ENCODE data around the gene TBC1D5. TPM values are rescaled to one million over a fixed set of nuclear protein-coding genes. Genes with fewer than 3 reads are reported as not detected.

TBC1D5 gene
- total RNA-seq, 1 donor from 2014 or later = 108 TPM

- no peak overlapping the region for H3K27ac ChIP-seq
- no peaks in the 10 kb centered on the region for H4K20me1 ChIP-seq (ENCODE audit: low read depth)
- no peaks in the 10 kb centered on the region for H3K9me3 ChIP-seq (ENCODE audit: low read depth)
- no peak overlapping the region for H3K4me2 ChIP-seq
- no peaks in the 10 kb centered on the region for H3F3A ChIP-seq (ENCODE audit: low read depth)
- no peaks in the 10 kb centered on the region for H3K36me3 Mint-ChIP-seq
- no peaks in the 10 kb centered on the region for H3K36me3 ChIP-seq
- no peak overlapping the region for H3K4me3 Mint-ChIP-seq
- no peak overlapping the region for H3K9ac ChIP-seq
- no peak overlapping the region for H3K4me3 ChIP-seq
- no peak for DNase-seq (ENCODE audit: low spot score)
- no peaks in the 10 kb centered on the region for H3K27me3 Mint-ChIP-seq (ENCODE audit: insufficient read depth, low read depth)
- no peaks in the 10 kb centered on the region for H3K79me2 ChIP-seq (ENCODE audit: low read depth)
- no peaks in the 10 kb centered on the region for H3K27me3 ChIP-seq
- no peaks in the 10 kb centered on the region for H3K4me1 ChIP-seq
- no peaks in the 10 kb centered on the region for H3K4me1 Mint-ChIP-seq
- H3K9me3 Mint-ChIP-seq = no peaks in the 10 kb centered on the region
- TF ChIP-seq EZH2 (IDR thresholded peaks at IDR 0.05) (no peak), EZH2phosphoT487 (IDR thresholded peaks at IDR 0.05) (no peak)
- TF ChIP-seq, protein P1, sequence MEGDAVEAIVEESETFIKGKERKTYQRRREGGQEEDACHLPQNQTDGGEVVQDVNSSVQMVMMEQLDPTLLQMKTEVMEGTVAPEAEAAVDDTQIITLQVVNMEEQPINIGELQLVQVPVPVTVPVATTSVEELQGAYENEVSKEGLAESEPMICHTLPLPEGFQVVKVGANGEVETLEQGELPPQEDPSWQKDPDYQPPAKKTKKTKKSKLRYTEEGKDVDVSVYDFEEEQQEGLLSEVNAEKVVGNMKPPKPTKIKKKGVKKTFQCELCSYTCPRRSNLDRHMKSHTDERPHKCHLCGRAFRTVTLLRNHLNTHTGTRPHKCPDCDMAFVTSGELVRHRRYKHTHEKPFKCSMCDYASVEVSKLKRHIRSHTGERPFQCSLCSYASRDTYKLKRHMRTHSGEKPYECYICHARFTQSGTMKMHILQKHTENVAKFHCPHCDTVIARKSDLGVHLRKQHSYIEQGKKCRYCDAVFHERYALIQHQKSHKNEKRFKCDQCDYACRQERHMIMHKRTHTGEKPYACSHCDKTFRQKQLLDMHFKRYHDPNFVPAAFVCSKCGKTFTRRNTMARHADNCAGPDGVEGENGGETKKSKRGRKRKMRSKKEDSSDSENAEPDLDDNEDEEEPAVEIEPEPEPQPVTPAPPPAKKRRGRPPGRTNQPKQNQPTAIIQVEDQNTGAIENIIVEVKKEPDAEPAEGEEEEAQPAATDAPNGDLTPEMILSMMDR (IDR thresholded peaks at IDR 0.05) = no peak
- no peak overlapping the region for H3K27ac Mint-ChIP-seq
- no peak overlapping the region for H2AFZ ChIP-seq (replicated peaks)
Observed at GRCh38 chr3:17562845-17563244, 179.6 kb downstream of the TBC1D5 start.

DNA sequence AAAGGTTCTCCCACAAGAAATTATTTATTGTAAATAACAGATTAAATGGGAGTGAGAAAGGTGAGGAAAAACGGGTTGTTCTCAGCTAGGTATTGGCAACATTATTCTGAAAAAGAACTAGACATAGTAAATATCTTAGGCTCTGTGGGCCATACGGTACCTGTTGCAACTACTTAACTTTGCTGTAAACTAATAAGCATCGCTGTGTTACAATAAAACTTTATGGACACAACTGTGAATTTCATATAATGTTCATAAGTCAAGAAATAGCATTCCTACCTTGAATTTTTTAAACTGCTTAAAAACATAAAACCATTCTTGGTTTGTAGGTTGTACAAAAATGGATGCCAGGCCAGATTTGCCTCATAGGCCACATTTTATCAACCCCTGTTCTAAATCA lies 183.9 kb downstream of the TBC1D5 start:
- H3F3A ChIP-seq (ENCODE audit: low read depth) = no peaks in the 10 kb centered on the region
- H2AFZ ChIP-seq (replicated peaks) = no peak overlapping the region
- no peak overlapping the region for H3K4me2 ChIP-seq
- DNase-seq (ENCODE audit: low spot score) = no peak
- TF ChIP-seq EZH2 (IDR thresholded peaks at IDR 0.05) (no peak), EZH2phosphoT487 (IDR thresholded peaks at IDR 0.05) (no peak)
- TF ChIP-seq, protein P1 (IDR thresholded peaks at IDR 0.05) = no peak
- no peak overlapping the region for H3K27ac Mint-ChIP-seq
- H3K79me2 ChIP-seq (ENCODE audit: low read depth) = no peaks in the 10 kb centered on the region
- H3K27me3 ChIP-seq = no peaks in the 10 kb centered on the region
- no peaks in the 10 kb centered on the region for H4K20me1 ChIP-seq (ENCODE audit: low read depth)
- H3K27ac ChIP-seq = no peak overlapping the region
- H3K9me3 Mint-ChIP-seq = no peaks in the 10 kb centered on the region
- no peak overlapping the region for H3K4me3 Mint-ChIP-seq
- no peak overlapping the region for H3K9ac ChIP-seq
- peaks cover 7% of the 10 kb centered on the region for H3K4me1 ChIP-seq
- H3K4me3 ChIP-seq = no peak overlapping the region
- H3K4me1 Mint-ChIP-seq = peaks cover 9% of the 10 kb centered on the region
- H3K9me3 ChIP-seq (ENCODE audit: low read depth) = no peaks in the 10 kb centered on the region
- H3K27me3 Mint-ChIP-seq (ENCODE audit: insufficient read depth, low read depth) = no peaks in the 10 kb centered on the region
- peaks cover 1% of the 10 kb centered on the region for H3K36me3 Mint-ChIP-seq
- H3K36me3 ChIP-seq = no peaks in the 10 kb centered on the region

DNA sequence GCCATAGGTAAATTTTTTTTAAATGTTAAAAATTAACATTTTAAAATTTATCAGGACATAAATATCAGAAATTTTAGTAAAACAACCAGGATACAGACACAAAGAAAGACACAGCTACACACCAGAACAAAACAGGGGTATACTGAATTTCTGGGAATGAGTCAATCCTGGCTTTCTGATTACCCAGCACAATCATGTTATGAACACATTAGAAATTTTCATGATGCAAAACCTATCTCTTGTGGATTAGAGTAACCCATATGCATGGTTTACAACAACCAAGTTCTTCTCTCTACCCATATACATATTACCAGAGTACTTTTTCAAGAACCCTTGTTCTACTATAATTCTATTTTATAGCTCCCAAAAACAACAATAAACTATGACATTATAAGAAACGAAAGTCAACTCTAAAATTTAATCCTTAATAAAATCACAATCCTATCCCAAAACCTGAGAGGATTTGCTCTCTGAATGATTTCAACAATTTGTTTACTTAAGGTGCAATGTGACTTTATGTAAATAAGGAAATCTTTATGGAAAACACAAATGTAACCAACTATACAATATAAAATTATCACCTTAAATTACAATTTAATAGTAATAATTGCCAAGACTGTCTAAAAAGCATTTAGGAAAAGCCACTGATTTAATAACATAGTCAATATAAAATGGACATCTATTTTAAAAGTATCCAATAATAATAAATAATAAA lies 184.5 kb downstream of the TBC1D5 start:
- Histone ChIP-seq H3K4me3 (no peak overlapping the region), H3K4me2 (no peak overlapping the region), H3K4me1 (peaks cover 14% of the 10 kb centered on the region), H4K20me1 (ENCODE audit: low read depth) (no peaks in the 10 kb centered on the region), H3F3A (ENCODE audit: low read depth) (no peaks in the 10 kb centered on the region), H3K9me3 (ENCODE audit: low read depth) (no peaks in the 10 kb centered on the region), H3K79me2 (ENCODE audit: low read depth) (no peaks in the 10 kb centered on the region), H3K27me3 (no peaks in the 10 kb centered on the region), H3K27ac (no peak overlapping the region), H3K36me3 (no peaks in the 10 kb centered on the region), H3K9ac (no peak overlapping the region), H2AFZ (replicated peaks) (no peak overlapping the region)
- peaks cover 1% of the 10 kb centered on the region for H3K36me3 Mint-ChIP-seq
- H3K27ac Mint-ChIP-seq = no peak overlapping the region
- no peaks in the 10 kb centered on the region for H3K9me3 Mint-ChIP-seq
- DNase-seq (ENCODE audit: low spot score) = no peak
- H3K4me1 Mint-ChIP-seq = peaks cover 12% of the 10 kb centered on the region
- TF ChIP-seq, protein P1 (IDR thresholded peaks at IDR 0.05) = no peak
- H3K4me3 Mint-ChIP-seq = no peak overlapping the region
- H3K27me3 Mint-ChIP-seq (ENCODE audit: insufficient read depth, low read depth) = no peaks in the 10 kb centered on the region

Data from neural progenitor cell (in vitro differentiated cells).